ENCODE data around the gene HOXC10.

- TF ChIP-seq POLR2A (IDR thresholded peaks at IDR 0.05) (no peak), CTCF (IDR thresholded peaks at IDR 0.05) (no peak)
Observed at GRCh38 chr12:54003625-54004024, 18.7 kb downstream of the HOXC10 start.
